Measurements from ENCODE around the gene SERF1A.
"Not testable (repeated sequence)": the region's sequence is repeated elsewhere in the genome, so short reads cannot be mapped to it uniquely, and the experiment has no call there.

DNA sequence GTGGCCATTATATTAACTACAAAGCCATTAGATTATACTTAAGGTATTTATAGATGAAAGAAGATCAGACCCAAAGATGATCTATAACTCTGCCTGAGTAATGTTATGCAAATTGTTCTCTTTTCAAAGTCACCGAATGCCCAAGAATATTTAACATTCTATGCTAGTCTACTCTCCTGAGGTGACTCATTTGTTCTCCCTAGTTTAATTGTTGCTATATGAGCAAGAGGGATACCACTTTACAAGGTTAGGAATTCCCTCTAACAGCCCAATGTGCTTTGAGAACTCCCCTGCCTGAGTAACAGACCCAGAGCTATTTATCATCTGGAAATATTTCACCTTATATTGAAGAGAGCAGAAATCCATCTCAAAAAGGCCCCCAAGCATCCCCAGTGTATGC is 29.8 kb upstream of the SERF1A start:
- not testable (repeated sequence) for TF ChIP-seq EZH2 (IDR thresholded peaks at IDR 0.05; ENCODE audit: insufficient read depth, poor library complexity, severe bottlenecking); EZH2phosphoT487 (IDR thresholded peaks at IDR 0.05; ENCODE audit: insufficient read depth, low read depth)
